Measurements from ENCODE around the gene MUC12. TPM values are rescaled to one million over a fixed set of nuclear protein-coding genes. Genes with fewer than 3 reads are reported as not detected.
"Not testable (repeated sequence)": the region's sequence is repeated elsewhere in the genome, so short reads cannot be mapped to it uniquely, and the experiment has no call there.

The MUC12 gene
- total and polyA plus RNA-seq, 2 experiments from 2014 or later, result 2.4 TPM; not detected in 1

DNA sequence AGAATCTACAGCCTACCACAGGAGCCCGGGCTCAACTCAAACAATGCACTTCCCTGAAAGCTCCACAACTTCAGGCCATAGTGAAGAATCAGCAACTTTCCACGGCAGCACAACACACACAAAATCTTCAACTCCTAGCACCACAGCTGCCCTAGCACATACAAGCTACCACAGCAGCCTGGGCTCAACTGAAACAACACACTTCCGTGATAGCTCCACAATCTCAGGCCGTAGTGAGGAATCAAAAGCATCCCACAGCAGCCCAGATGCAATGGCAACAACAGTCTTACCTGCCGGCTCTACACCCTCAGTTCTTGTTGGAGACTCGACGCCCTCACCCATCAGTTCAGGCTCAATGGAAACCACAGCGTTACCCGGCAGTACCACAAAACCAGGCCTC lies 22.3 kb downstream of the MUC12 start:
- Histone ChIP-seq H3K36me3 (no peaks in the 10 kb centered on the region), H3K27me3 (no peaks in the 10 kb centered on the region), H3K4me3 (no peak overlapping the region), H3K27ac (no peak overlapping the region), H3K4me1 (ENCODE audit: low read depth) (no peaks in the 10 kb centered on the region), H3K9me3 (ENCODE audit: low read depth) (no peaks in the 10 kb centered on the region)
- TF ChIP-seq, protein P1, sequence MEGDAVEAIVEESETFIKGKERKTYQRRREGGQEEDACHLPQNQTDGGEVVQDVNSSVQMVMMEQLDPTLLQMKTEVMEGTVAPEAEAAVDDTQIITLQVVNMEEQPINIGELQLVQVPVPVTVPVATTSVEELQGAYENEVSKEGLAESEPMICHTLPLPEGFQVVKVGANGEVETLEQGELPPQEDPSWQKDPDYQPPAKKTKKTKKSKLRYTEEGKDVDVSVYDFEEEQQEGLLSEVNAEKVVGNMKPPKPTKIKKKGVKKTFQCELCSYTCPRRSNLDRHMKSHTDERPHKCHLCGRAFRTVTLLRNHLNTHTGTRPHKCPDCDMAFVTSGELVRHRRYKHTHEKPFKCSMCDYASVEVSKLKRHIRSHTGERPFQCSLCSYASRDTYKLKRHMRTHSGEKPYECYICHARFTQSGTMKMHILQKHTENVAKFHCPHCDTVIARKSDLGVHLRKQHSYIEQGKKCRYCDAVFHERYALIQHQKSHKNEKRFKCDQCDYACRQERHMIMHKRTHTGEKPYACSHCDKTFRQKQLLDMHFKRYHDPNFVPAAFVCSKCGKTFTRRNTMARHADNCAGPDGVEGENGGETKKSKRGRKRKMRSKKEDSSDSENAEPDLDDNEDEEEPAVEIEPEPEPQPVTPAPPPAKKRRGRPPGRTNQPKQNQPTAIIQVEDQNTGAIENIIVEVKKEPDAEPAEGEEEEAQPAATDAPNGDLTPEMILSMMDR (IDR thresholded peaks at IDR 0.05; ENCODE audit: low read depth, low read length), result no peak
- no peak for DNase-seq (ENCODE audit: low read depth in 1 of 2, low spot score in 1 of 2)

DNA sequence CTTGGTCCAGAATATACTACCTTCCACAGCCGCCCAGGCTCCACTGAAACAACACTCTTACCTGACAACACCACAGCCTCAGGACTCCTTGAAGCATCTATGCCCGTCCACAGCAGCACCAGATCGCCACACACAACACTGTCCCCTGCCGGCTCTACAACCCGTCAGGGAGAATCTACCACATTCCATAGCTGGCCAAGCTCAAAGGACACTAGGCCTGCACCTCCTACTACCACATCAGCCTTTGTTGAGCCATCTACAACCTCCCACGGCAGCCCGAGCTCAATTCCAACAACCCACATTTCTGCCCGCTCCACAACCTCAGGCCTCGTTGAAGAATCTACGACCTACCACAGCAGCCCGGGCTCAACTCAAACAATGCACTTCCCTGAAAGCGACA lies 22.9 kb downstream of the MUC12 start:
- not testable (repeated sequence) for H3K36me3 ChIP-seq; DNase-seq (ENCODE audit: low read depth in 1 of 2, low spot score in 1 of 2); H3K4me3 ChIP-seq; H3K27ac ChIP-seq; H3K27me3 ChIP-seq; H3K4me1 ChIP-seq (ENCODE audit: low read depth); H3K9me3 ChIP-seq (ENCODE audit: low read depth)

DNA sequence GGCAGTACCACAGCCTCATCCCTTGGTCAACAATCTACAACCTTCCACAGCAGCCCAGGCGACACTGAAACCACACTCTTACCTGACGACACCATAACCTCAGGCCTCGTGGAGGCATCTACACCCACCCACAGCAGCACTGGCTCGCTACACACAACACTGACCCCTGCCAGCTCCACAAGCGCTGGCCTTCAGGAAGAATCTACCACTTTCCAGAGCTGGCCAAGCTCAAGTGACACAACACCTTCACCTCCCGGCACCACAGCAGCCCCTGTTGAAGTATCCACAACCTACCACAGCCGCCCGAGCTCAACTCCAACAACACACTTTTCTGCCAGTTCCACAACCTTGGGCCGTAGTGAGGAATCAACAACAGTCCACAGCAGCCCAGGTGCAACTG lies 25.3 kb downstream of the MUC12 start:
- H3K4me3 ChIP-seq, H3K27ac ChIP-seq: not testable (repeated sequence)

DNA sequence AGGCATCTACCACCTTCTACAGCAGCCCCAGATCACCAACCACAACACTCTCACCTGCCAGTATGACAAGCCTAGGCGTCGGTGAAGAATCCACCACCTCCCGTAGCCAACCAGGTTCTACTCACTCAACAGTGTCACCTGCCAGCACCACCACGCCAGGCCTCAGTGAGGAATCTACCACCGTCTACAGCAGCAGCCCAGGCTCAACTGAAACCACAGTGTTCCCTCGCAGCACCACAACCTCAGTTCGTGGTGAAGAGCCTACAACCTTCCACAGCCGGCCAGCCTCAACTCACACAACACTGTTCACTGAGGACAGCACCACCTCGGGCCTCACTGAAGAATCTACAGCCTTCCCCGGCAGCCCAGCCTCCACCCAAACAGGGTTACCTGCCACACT lies 29.2 kb downstream of the MUC12 start:
- not testable (repeated sequence) for DNase-seq (ENCODE audit: low read depth in 1 of 2, low spot score in 1 of 2); H3K4me3 ChIP-seq; H3K27ac ChIP-seq; H3K9me3 ChIP-seq (ENCODE audit: low read depth); H3K4me1 ChIP-seq (ENCODE audit: low read depth); H3K36me3 ChIP-seq; H3K27me3 ChIP-seq

More for the DNA sequence above, 25.3 kb downstream of the MUC12 start:
- H3K27me3 ChIP-seq; DNase-seq (ENCODE audit: low read depth in 1 of 2, low spot score in 1 of 2); H3K4me1 ChIP-seq (ENCODE audit: low read depth); H3K9me3 ChIP-seq (ENCODE audit: low read depth); H3K36me3 ChIP-seq: not testable (repeated sequence)

DNA sequence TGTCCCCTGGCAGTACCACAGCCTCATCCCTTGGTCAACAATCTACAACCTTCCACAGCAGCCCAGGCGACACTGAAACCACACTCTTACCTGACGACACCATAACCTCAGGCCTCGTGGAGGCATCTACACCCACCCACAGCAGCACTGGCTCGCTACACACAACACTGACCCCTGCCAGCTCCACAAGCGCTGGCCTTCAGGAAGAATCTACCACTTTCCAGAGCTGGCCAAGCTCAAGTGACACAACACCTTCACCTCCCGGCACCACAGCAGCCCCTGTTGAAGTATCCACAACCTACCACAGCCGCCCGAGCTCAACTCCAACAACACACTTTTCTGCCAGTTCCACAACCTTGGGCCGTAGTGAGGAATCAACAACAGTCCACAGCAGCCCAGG lies 30.0 kb downstream of the MUC12 start:
- not testable (repeated sequence) for H3K9me3 ChIP-seq (ENCODE audit: low read depth); H3K36me3 ChIP-seq; DNase-seq (ENCODE audit: low read depth in 1 of 2, low spot score in 1 of 2); H3K4me3 ChIP-seq; H3K27ac ChIP-seq; H3K27me3 ChIP-seq; H3K4me1 ChIP-seq (ENCODE audit: low read depth)

DNA sequence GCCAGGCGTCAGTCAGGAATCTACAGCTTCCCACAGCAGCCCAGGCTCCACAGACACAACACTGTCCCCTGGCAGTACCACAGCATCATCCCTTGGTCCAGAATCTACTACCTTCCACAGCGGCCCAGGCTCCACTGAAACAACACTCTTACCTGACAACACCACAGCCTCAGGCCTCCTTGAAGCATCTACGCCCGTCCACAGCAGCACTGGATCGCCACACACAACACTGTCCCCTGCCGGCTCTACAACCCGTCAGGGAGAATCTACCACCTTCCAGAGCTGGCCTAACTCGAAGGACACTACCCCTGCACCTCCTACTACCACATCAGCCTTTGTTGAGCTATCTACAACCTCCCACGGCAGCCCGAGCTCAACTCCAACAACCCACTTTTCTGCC lies 30.7 kb downstream of the MUC12 start:
- not testable (repeated sequence) for H3K27me3 ChIP-seq; H3K4me1 ChIP-seq (ENCODE audit: low read depth); H3K36me3 ChIP-seq; H3K9me3 ChIP-seq (ENCODE audit: low read depth); H3K4me3 ChIP-seq; DNase-seq (ENCODE audit: low read depth in 1 of 2, low spot score in 1 of 2); H3K27ac ChIP-seq

DNA sequence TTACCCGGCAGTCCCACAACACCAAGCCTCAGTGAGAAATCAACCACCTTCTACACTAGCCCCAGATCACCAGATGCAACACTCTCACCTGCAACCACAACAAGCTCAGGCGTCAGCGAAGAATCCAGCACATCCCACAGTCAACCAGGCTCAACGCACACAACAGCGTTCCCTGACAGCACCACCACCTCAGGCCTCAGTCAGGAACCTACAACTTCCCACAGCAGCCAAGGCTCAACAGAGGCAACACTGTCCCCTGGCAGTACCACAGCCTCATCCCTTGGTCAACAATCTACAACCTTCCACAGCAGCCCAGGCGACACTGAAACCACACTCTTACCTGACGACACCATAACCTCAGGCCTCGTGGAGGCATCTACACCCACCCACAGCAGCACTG lies 33.0 kb downstream of the MUC12 start:
- not testable (repeated sequence) for H3K4me3 ChIP-seq; H3K36me3 ChIP-seq; H3K27ac ChIP-seq; DNase-seq (ENCODE audit: low read depth in 1 of 2, low spot score in 1 of 2); H3K9me3 ChIP-seq (ENCODE audit: low read depth); H3K4me1 ChIP-seq (ENCODE audit: low read depth); H3K27me3 ChIP-seq

DNA sequence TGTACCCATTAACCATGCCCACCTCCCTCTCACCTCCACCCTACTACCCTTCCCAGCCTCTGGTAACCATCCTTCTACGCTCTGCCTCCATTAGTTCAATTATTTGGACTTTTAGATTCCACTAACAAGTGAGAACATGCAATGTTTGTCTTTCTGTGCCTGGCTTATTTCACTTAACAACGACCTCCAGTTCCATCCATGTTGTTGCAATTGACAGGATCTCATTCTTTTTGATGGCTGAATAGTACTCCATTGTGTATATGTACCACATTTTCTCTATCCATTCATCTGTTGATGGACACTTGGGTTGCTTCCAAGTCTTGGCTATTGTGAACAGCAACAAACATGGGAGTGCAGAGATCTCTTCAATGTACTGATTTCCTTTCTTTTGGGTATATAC lies 38.0 kb downstream of the MUC12 start:
- H3K9me3 ChIP-seq (ENCODE audit: low read depth); H3K36me3 ChIP-seq; H3K27me3 ChIP-seq; H3K4me1 ChIP-seq (ENCODE audit: low read depth); DNase-seq (ENCODE audit: low read depth in 1 of 2, low spot score in 1 of 2); H3K4me3 ChIP-seq; H3K27ac ChIP-seq: not testable (repeated sequence)

DNA sequence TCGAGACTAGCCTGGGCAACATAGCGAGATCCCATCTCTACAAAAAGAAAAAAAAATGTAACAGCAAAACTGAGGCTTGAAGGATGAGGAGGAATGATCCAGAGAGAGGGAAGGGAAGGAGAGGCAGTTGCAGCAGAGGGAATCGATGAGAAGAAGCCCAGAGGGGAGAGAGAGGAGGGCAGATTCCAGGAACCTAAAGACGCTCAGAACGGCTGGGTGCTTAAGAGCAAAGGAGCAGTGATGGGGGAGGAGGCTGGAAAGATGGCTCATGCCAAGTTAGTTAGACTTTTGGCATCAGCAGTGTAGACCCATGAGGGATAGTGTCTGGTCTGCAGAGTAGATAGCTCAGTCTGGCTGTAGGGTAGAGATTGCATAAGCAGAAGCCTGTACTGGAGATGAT lies 40.3 kb downstream of the MUC12 start:
- no peaks in the 10 kb centered on the region for H3K4me1 ChIP-seq (ENCODE audit: low read depth)
- TF ChIP-seq, protein P1 (IDR thresholded peaks at IDR 0.05; ENCODE audit: low read depth, low read length), result no peak
- no peak for DNase-seq (ENCODE audit: low read depth in 1 of 2, low spot score in 1 of 2)
- H3K27me3 ChIP-seq, result peaks cover 9% of the 10 kb centered on the region
- no peaks in the 10 kb centered on the region for H3K9me3 ChIP-seq (ENCODE audit: low read depth)
- no peak overlapping the region for H3K4me3 ChIP-seq
- no peak overlapping the region for H3K27ac ChIP-seq
- no peaks in the 10 kb centered on the region for H3K36me3 ChIP-seq
